Measurements from ENCODE around the gene SCIMP.
A peak's percentile ranks its signal among the peaks of the same experiment; 100 is the strongest.

- peak in 1 of 4 donors; percentile 19 for TF ChIP-seq CTCF (IDR thresholded peaks at IDR 0.05)
- TF ChIP-seq POLR2A (IDR thresholded peaks at IDR 0.05) = peak; percentile 89
These were observed 47.4 kb upstream of the SCIMP start, which contains the start of gene RABEP1 for GRCh38 chr17:5281814-5282641.

Data from right lobe of liver (tissue), 4 donors.